Measurements from ENCODE around the gene SCUBE3. TPM values are rescaled to one million over a fixed set of nuclear protein-coding genes. Genes with fewer than 3 reads are reported as not detected.

The SCUBE3 gene
- total and polyA plus RNA-seq, 7 experiments from 2014 or later = 0.05 to 0.12 TPM; not detected in 5

DNA sequence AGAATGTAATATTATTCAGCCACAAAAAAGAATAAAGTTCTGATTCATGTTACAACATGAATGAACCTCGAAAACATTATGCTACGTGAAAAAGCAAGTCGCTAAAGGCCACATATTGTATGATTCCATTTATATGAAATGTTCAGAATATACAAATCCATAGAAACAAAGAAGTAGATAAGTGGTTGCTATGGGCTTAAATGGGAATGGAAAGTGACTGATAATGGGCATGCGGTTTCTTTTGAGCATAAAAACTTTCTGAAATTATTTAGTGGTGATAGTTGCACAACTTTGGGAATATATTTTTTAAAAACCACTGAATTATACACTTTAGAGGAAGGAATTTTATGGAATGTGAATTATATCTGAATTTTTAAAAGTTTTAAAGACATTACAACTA is 39.3 kb upstream of the SCUBE3 start:
- Histone ChIP-seq H3K4me3 (ENCODE audit: low read length) (no peak overlapping the region), H3K36me3 (ENCODE audit: control insufficient read depth in 2 of 3, insufficient read depth in 3 of 3, low read length in 3 of 3) (no peaks in the 10 kb centered on the region), H3K27me3 (ENCODE audit: control insufficient read depth in 2 of 2, insufficient read depth in 2 of 2, low read length in 2 of 2) (no peaks in the 10 kb centered on the region), H3K9me3 (ENCODE audit: control insufficient read depth in 2 of 3, low read length in 3 of 3) (no peaks in the 10 kb centered on the region), H3K4me1 (ENCODE audit: control insufficient read depth in 2 of 2, insufficient read depth in 2 of 2, low read length in 2 of 2) (no peaks in the 10 kb centered on the region), H3K27ac (ENCODE audit: low read depth, low read length) (no peak overlapping the region)
- peaks cover 0 to 2% (median 0%) of the 10 kb centered on the region in 5 donors for H3K36me3 Mint-ChIP-seq
- no peak for DNase-seq
- ChIA-PET POLR2A (no interaction called here), CTCF (no interaction called here)
- peaks cover 0 to 7% (median 0%) of the 10 kb centered on the region in 11 donors for H3K9me3 Mint-ChIP-seq
- ATAC-seq = no peak
- no peak overlapping the region for H3K4me3 Mint-ChIP-seq
- H3K27me3 Mint-ChIP-seq = peaks cover 0 to 21% (median 0%) of the 10 kb centered on the region in 5 donors
- H3K4me1 Mint-ChIP-seq = peaks cover 0 to 13% (median 0%) of the 10 kb centered on the region in 7 donors
- intact Hi-C loops (cut with micrococcal nuclease) = no loop called here
- no peak overlapping the region for H3K27ac Mint-ChIP-seq

DNA sequence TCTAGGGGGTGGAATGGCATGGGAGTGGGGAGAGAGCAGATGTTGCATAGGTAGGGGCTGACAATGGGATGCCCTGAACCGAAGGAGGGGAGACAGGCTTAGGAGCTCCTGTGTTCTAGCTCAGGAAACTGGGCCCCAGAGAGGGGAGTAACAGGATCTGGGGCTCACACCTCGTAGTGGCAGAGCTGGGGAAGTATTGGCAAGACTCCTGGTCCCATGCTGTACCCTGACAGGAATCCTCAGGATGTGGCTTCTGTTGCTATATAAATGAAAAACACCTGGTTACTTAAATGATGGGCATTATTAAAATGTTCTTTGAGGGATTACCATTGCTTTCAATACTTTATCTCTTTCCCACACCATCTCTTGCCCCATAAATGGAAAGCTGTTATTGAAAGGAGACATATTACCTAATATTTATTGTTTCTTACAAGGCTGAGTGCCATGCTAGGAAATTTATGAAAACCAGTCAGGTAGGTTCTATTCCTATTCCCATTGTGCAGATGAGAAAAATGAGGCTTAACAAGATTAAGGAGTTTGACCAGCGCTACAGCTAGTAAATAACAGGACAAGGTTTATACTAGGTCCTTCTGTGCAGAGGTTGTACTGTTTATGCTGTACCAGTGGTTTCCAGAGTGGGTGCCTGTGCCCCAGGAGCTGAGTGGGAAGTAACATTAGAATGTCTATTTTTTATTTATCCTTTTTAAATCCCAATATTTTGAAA is 37.3 kb upstream of the SCUBE3 start:
- DNase-seq (no peak), ATAC-seq (no peak)
- no peaks in the 10 kb centered on the region for H3K9me3 Mint-ChIP-seq
- no peaks in the 10 kb centered on the region for H3K27me3 ChIP-seq (ENCODE audit: control insufficient read depth in 2 of 2, insufficient read depth in 2 of 2, low read length in 2 of 2)
- H3K9me3 ChIP-seq (ENCODE audit: control insufficient read depth in 2 of 3, low read length in 3 of 3) = no peaks in the 10 kb centered on the region
- H3K27me3 Mint-ChIP-seq = peaks cover 0 to 24% (median 0%) of the 10 kb centered on the region in 5 donors
- no peaks in the 10 kb centered on the region for H3K36me3 ChIP-seq (ENCODE audit: control insufficient read depth in 2 of 3, insufficient read depth in 3 of 3, low read length in 3 of 3)
- no peak overlapping the region for H3K4me3 Mint-ChIP-seq
- H3K4me1 Mint-ChIP-seq = peaks cover 0 to 13% (median 0%) of the 10 kb centered on the region in 7 donors
- no peaks in the 10 kb centered on the region for H3K36me3 Mint-ChIP-seq
- peak overlapping the region in 1 of 9 donors; percentile 9 for H3K27ac Mint-ChIP-seq
- ChIA-PET CTCF (no interaction called here), POLR2A (no interaction called here)
- H3K4me3 ChIP-seq (ENCODE audit: low read length) = no peak overlapping the region
- H3K4me1 ChIP-seq (ENCODE audit: control insufficient read depth in 2 of 2, insufficient read depth in 2 of 2, low read length in 2 of 2) = no peaks in the 10 kb centered on the region
- no peak overlapping the region for H3K27ac ChIP-seq (ENCODE audit: low read depth, low read length)
- intact Hi-C loops (cut with micrococcal nuclease) = no loop called here

DNA sequence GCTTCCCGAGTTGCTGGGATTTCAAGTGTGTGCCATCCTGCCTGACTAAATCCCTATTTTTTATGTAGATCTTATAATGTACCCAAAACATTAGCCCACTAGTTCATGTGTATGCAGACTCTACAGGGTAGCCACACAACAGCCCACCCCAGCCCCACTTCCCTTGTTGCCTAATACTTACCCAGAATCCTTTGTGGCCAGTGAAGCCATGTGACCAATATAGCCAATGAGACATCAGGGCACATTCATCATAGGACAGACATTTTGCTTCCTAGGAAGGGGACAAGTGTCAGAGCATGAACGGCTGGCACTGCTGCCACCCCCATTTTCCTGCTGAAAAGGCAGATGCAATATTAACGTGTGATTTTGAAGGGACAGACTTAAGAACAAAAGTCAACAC is 36.6 kb upstream of the SCUBE3 start:
- ChIA-PET POLR2A (no interaction called here), CTCF (no interaction called here)
- no peak overlapping the region for H3K4me3 ChIP-seq (ENCODE audit: low read length)
- Mint-ChIP-seq H3K9me3 (no peaks in the 10 kb centered on the region), H3K4me1 (peaks cover 0 to 13% (median 0%) of the 10 kb centered on the region in 7 donors), H3K4me3 (no peak overlapping the region), H3K27ac (no peak overlapping the region), H3K36me3 (no peaks in the 10 kb centered on the region), H3K27me3 (peaks cover 0 to 27% (median 0%) of the 10 kb centered on the region in 5 donors)
- no peak overlapping the region for H3K27ac ChIP-seq (ENCODE audit: low read depth, low read length)
- H3K27me3 ChIP-seq (ENCODE audit: control insufficient read depth in 2 of 2, insufficient read depth in 2 of 2, low read length in 2 of 2) = no peaks in the 10 kb centered on the region
- intact Hi-C loops (cut with micrococcal nuclease) = no loop called here
- ATAC-seq (no peak), DNase-seq (no peak)
- H3K4me1 ChIP-seq (ENCODE audit: control insufficient read depth in 2 of 2, insufficient read depth in 2 of 2, low read length in 2 of 2) = no peaks in the 10 kb centered on the region
- no peaks in the 10 kb centered on the region for H3K36me3 ChIP-seq (ENCODE audit: control insufficient read depth in 2 of 3, insufficient read depth in 3 of 3, low read length in 3 of 3)
- H3K9me3 ChIP-seq (ENCODE audit: control insufficient read depth in 2 of 3, low read length in 3 of 3) = no peaks in the 10 kb centered on the region

DNA sequence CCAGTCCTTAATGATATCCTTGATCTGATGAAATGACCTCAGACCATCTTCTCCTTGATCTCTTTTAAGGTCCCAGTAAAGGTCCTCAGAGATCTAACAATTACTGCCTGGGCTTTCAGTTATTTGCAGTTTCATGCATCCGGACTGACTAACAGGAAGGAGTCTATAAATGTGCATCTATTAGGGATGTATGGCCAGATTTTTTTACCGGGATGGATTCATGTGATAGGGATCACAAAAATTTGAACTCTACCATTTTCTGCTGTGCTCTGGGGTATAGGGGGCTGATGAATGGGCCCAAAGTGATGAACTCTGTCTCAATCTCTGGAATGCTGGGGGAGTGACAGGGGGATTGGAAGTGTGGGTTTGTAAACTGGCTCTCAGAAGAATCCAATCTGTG is 36.2 kb upstream of the SCUBE3 start:
- ATAC-seq = no peak
- H3K27ac Mint-ChIP-seq = no peak overlapping the region
- no peak overlapping the region for H3K4me3 ChIP-seq (ENCODE audit: low read length)
- no peaks in the 10 kb centered on the region for H3K36me3 ChIP-seq (ENCODE audit: control insufficient read depth in 2 of 3, insufficient read depth in 3 of 3, low read length in 3 of 3)
- POLR2A ChIA-PET = no interaction called here
- H3K9me3 ChIP-seq (ENCODE audit: control insufficient read depth in 2 of 3, low read length in 3 of 3) = no peaks in the 10 kb centered on the region
- H3K36me3 Mint-ChIP-seq = no peaks in the 10 kb centered on the region
- H3K4me1 Mint-ChIP-seq = peaks cover 0 to 13% (median 0%) of the 10 kb centered on the region in 7 donors
- no peaks in the 10 kb centered on the region for H3K27me3 ChIP-seq (ENCODE audit: control insufficient read depth in 2 of 2, insufficient read depth in 2 of 2, low read length in 2 of 2)
- peaks cover 0 to 27% (median under 1%) of the 10 kb centered on the region in 5 donors for H3K27me3 Mint-ChIP-seq
- no peak overlapping the region for H3K4me3 Mint-ChIP-seq
- intact Hi-C loops (cut with micrococcal nuclease) = no loop called here
- H3K27ac ChIP-seq (ENCODE audit: low read depth, low read length) = no peak overlapping the region
- no peak for DNase-seq
- CTCF ChIA-PET = no interaction called here
- no peaks in the 10 kb centered on the region for H3K9me3 Mint-ChIP-seq
- H3K4me1 ChIP-seq (ENCODE audit: control insufficient read depth in 2 of 2, insufficient read depth in 2 of 2, low read length in 2 of 2) = no peaks in the 10 kb centered on the region

DNA sequence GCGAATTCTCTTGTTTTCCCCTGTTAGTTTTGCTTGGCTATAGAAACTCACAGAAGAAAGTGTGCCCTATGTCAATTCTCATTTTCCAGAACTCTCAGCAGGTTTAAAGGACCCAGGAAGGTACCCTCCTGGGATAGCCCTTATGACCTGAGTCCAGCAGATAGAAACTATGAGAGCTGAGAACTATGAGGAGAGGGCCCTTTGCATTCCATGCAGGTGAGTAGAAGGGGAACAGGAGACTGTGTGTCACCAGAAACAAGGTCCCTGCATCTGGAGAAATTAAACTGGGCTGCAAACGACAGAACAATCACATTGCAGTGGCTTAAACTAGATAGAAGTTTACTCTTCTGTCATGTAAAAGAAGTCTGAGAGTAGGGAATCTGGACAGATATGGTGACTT is 35.7 kb upstream of the SCUBE3 start:
- no peak overlapping the region for H3K27ac ChIP-seq (ENCODE audit: low read depth, low read length)
- no peaks in the 10 kb centered on the region for H3K9me3 ChIP-seq (ENCODE audit: control insufficient read depth in 2 of 3, low read length in 3 of 3)
- Mint-ChIP-seq H3K27me3 (peaks cover 4 to 30% (median 4%) of the 10 kb centered on the region in 5 donors), H3K4me3 (no peak overlapping the region), H3K27ac (no peak overlapping the region), H3K9me3 (no peaks in the 10 kb centered on the region), H3K4me1 (peaks cover 0 to 13% (median 0%) of the 10 kb centered on the region in 7 donors), H3K36me3 (no peaks in the 10 kb centered on the region)
- intact Hi-C loops (cut with micrococcal nuclease) = no loop called here
- H3K4me3 ChIP-seq (ENCODE audit: low read length) = no peak overlapping the region
- H3K4me1 ChIP-seq (ENCODE audit: control insufficient read depth in 2 of 2, insufficient read depth in 2 of 2, low read length in 2 of 2) = no peaks in the 10 kb centered on the region
- ChIA-PET POLR2A (no interaction called here), CTCF (no interaction called here)
- no peaks in the 10 kb centered on the region for H3K36me3 ChIP-seq (ENCODE audit: control insufficient read depth in 2 of 3, insufficient read depth in 3 of 3, low read length in 3 of 3)
- DNase-seq (no peak), ATAC-seq (no peak)
- no peaks in the 10 kb centered on the region for H3K27me3 ChIP-seq (ENCODE audit: control insufficient read depth in 2 of 2, insufficient read depth in 2 of 2, low read length in 2 of 2)

DNA sequence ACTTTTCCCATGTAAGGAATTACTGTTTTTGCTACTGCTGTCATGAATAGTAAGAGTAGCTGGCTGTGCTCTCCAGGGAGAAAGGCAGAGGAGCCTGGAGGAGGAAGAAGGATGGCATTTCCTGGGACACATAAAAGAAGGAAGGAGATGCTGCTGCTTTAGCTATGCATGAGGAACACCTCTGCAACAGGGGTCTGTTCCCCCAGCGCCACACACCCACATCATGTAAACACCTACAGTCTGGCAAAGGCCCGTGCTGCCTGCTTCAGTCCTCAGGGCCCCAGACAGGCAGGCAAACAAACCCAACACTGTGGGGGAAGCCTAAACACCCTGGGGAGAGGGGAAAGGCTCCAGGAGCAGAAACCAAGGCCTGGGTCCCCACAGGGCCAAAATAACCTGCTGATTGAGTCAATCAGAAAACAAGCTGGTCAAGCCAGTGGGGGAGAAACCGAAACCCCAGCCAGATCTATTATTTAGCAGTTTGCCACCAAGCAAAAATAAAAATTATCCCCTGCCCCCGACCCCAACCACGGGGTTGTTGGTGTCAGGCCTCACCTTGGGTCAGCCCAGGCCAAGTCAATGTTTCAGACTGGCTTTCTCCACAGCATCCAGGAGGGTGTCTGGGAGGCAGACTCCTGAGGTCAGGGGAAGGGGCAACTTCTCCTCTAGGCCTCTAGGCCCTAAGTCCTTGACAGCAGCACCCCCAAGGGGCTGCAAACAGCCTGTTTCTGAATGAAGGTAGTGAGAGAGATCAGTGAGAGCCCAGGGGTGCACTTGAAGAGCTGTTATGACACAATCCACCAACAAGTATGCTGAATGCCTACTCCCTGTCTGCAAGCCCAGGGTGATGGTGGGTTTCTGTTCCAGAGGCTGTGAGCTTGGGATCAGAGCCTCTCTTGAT is 34.6 kb upstream of the SCUBE3 start:
- H3K27ac ChIP-seq (ENCODE audit: low read depth, low read length) = no peak overlapping the region
- ATAC-seq = no peak
- CTCF ChIA-PET = no interaction called here
- no peak overlapping the region for H3K27ac Mint-ChIP-seq
- no peaks in the 10 kb centered on the region for H3K9me3 ChIP-seq (ENCODE audit: control insufficient read depth in 2 of 3, low read length in 3 of 3)
- H3K4me3 Mint-ChIP-seq = no peak overlapping the region
- H3K4me1 ChIP-seq (ENCODE audit: control insufficient read depth in 2 of 2, insufficient read depth in 2 of 2, low read length in 2 of 2) = no peaks in the 10 kb centered on the region
- peaks cover 0 to 2% (median 0%) of the 10 kb centered on the region in 7 donors for H3K4me1 Mint-ChIP-seq
- no peaks in the 10 kb centered on the region for H3K36me3 ChIP-seq (ENCODE audit: control insufficient read depth in 2 of 3, insufficient read depth in 3 of 3, low read length in 3 of 3)
- no peaks in the 10 kb centered on the region for H3K36me3 Mint-ChIP-seq
- no peaks in the 10 kb centered on the region for H3K27me3 ChIP-seq (ENCODE audit: control insufficient read depth in 2 of 2, insufficient read depth in 2 of 2, low read length in 2 of 2)
- H3K9me3 Mint-ChIP-seq = no peaks in the 10 kb centered on the region
- intact Hi-C loops (cut with micrococcal nuclease) = no loop called here
- POLR2A ChIA-PET = no interaction called here
- DNase-seq = no peak
- peaks cover 12 to 42% (median 12%) of the 10 kb centered on the region in 5 donors for H3K27me3 Mint-ChIP-seq
- no peak overlapping the region for H3K4me3 ChIP-seq (ENCODE audit: low read length)
